GM12801 (cell line): ENCODE results near the gene UBXN11.

Experiments
- TF ChIP-seq, protein P1 (sequence below): IDR thresholded peaks from one replicate; pipeline ENCODE4 v1.5.1; 2011; ENCODE audit warnings: control low read depth; ENCODE audit not compliant: insufficient read length; ENCODE audit errors: extremely low read depth

UBXN11 gene

DNA sequence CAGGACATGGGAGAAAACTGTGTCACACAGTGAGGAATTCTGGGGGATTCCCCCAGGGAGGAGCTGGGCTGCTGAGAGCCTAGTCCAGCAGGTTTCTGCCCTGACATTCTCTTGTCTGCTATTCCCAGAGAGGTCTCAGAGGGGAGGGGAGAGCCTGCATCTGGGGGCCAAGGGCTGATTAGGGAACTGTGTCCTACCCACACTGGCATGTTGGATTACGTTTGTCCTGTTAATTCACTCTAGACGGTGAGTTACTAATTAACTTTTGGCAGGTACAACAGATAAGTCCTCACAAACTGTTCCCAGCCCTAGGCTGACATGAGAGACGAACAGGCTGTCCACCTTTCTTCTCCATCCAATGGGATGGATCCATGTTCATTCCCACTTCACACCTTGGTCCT, 29.2 kb downstream of the UBXN11 start:
- TF ChIP-seq, protein P1, sequence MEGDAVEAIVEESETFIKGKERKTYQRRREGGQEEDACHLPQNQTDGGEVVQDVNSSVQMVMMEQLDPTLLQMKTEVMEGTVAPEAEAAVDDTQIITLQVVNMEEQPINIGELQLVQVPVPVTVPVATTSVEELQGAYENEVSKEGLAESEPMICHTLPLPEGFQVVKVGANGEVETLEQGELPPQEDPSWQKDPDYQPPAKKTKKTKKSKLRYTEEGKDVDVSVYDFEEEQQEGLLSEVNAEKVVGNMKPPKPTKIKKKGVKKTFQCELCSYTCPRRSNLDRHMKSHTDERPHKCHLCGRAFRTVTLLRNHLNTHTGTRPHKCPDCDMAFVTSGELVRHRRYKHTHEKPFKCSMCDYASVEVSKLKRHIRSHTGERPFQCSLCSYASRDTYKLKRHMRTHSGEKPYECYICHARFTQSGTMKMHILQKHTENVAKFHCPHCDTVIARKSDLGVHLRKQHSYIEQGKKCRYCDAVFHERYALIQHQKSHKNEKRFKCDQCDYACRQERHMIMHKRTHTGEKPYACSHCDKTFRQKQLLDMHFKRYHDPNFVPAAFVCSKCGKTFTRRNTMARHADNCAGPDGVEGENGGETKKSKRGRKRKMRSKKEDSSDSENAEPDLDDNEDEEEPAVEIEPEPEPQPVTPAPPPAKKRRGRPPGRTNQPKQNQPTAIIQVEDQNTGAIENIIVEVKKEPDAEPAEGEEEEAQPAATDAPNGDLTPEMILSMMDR = no peak

DNA sequence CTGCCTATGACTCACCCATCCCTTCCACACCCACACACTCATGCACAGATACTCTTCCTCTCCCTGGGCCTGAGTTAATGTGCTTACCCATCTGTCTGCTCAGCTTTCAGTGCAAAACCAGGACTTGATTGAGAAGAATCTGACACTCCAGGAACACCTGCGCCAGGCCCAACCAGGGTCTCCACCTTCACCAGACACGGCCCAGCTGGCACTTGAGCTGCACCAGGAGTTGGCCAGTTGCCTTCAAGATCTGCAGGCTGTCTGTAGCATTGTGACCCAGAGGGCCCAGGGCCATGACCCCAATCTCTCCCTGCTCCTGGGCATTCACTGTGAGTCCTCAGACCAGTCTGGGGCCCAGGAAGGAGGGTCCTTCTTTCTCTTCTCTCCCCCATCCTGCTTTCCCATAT, 30.0 kb downstream of the UBXN11 start:
- TF ChIP-seq, protein P1 = no peak

DNA sequence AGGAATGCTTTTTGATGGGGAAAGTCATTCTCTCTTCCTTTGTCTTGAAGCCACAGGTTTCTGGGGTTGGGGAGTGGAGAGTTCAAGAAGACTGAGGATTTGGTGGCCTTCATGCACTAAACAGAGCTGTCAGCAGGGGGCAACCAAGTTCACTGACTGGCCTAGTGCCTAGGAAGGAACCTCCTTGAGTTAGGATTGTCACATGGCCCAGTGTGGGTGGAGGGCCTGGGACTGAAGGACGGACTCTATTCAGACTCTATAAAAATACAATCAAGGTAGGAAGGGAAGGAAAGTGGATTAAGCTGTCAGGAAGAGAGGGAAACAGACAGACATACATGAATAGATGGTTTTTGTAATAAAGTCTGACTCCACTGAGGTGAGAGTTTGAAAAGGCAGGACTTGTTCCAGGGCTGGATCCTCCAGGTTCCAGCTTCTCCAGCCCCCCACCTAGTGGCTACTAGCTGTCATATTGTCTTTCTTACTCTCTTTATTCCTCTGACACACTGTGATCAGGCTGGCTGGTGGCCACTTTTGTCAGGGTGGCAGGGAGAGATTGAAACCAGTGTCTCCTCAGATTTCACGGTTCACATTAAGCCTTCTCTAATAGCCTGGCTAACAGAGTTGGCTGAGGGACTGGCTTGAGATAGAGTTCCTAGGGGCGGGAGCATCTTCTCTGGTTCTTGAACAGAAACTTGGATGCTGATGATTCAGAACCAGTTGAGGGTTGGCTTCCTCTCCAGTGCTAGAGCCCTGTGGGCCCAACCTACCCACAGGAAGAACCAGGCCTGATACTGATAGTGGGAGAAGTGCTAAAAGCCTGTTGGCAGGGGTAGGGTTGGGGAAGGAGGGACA, 30.6 kb downstream of the UBXN11 start:
- TF ChIP-seq, protein P1 = no peak

DNA sequence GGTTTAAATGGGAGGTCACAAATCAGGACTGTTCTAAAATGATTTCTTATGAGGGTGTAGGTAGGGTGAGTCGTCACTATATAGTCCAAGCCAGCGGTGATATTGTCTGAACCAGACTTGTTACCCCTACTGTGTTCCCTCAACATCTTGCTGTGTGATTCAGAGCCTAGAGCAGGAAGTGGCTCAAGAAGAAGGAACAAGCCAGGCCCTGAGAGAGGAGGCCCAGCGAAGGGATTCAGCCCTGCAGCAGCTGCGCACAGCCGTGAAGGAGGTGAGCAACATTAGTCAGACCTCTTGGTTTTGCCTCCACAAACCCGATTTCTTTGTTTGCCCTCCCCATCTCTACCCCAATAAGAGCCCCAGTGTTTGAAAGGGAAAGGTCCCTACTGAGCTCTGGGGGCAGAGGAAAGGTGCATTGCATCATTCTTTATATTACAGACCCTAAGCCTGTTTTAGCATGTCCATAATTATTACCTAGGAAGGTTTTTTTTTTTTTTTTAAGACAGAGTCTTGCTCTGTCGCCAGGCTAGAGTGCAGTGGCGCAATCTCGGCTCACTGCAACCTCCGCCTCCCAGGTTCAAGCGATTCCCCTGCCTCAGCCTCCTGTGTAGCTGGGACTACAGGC, 31.5 kb downstream of the UBXN11 start:
- TF ChIP-seq, protein P1 = no peak

DNA sequence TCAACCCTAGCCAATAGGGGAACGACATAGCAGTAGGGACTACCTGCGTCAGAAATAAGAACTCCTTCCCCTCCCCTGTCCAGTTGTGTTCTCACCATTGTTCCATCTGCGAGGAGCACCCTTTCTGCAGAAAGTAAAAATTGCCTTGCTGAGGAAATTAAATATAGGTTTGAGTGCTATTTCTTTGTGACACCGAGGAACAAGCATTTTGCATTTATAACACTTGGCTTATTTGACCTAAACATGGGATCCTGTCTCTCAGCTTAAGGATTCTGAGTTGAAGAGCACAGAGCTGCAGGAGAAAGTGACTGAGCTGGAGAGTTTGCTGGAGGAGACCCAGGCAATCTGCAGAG, 37.3 kb downstream of the UBXN11 start:
- TF ChIP-seq, protein P1 = no peak

DNA sequence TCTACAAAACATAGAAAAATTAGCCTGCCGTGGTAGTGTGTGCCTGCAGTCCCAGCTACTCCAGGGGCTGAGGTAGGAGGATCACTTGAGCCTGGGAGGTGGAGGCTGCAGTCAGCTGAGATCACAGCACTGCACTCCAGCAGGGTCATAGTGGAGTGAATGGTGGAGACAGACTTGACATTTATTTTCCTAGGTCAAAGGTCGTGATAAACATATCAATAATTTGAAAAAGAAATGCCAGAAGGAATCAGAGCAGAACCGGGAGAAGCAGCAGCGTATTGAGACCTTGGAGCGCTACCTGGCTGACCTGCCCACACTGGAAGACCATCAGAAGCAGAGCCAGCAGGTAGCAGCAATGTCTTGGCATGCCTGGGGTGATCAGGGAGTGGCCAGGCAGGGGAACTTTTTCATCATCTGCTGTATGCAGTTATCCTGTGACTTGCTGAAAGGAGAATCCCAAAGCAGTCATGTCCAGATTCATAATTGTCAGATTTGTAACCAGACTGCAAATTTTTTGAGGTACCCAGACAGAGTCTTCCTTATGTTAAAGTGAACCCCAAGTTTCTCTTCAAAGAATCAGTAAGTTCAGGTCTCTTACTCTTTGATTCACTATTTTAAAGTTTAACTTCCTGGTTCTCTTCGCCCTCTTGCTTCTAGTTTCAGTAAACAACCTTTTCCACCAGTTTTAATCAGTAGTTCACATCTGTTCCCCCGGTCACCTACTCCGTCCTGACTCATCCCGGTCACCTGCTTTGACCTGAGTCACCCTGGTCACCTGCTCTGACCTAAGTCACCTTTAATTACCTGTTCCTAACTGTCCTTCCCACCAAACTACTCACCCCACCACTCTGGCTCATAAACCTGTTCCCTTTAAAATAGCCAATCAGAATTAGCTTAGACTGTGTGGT, 37.9 kb downstream of the UBXN11 start:
- TF ChIP-seq, protein P1 = no peak

DNA sequence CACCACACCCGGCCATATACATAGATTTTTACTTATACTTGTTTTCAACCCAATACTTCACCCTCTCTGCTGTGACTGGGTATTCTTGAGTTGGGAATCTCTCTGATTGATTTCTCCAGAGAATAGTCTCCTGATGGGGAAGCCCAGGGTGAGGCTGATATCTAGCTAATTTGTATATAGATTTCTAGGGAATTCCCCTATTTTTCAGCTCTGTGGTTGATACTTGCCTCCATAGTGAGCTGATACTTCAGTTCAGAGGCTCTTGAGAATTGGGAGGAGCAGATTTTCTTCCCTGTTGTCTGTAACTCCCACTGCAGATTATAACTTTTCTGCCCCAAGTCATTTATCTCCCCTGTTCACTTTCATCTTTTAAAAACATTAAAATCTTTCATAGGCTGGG, 41.0 kb downstream of the UBXN11 start:
- TF ChIP-seq, protein P1 = no peak
